Nephron progenitor cell (in vitro differentiated cells): ENCODE measurements around the gene ABHD11.
A peak's percentile ranks its signal among the peaks of the same experiment; 100 is the strongest.
"Not testable (repeated sequence)": the region's sequence is repeated elsewhere in the genome, so short reads cannot be mapped to it uniquely, and the experiment has no call there.

Source experiments
- DNase-seq: peaks from one replicate; pipeline ENCODE4 v3.0.0; 2021
- H3K27ac Mint-ChIP-seq: 2 replicates; pipeline ENCODE4 v1.8.0; 2021; ENCODE audit warnings: mild to moderate bottlenecking, moderate library complexity, mixed read lengths
- H3K27me3 Mint-ChIP-seq: 2 replicates; pipeline ENCODE4 v1.8.0; 2021; ENCODE audit warnings: mild to moderate bottlenecking, low read depth, mixed read lengths; ENCODE audit not compliant: poor library complexity
- H3K36me3 Mint-ChIP-seq: 2 replicates; pipeline ENCODE4 v1.8.0; 2021; ENCODE audit warnings: low read depth, mixed read lengths
- H3K4me1 Mint-ChIP-seq: 2 replicates; pipeline ENCODE4 v1.8.0; 2021; ENCODE audit warnings: mixed read lengths
- H3K4me3 Mint-ChIP-seq: 2 replicates; pipeline ENCODE4 v1.8.0; 2021; ENCODE audit warnings: mild to moderate bottlenecking, moderate library complexity, mixed read lengths
- H3K9me3 Mint-ChIP-seq: 2 replicates; pipeline ENCODE4 v1.8.0; 2021; ENCODE audit warnings: mild to moderate bottlenecking, moderate library complexity, mixed read lengths
- TF ChIP-seq, protein P1 (sequence below): fragments of 200-600 bp; sonication (generic); IDR thresholded peaks from 2 replicates; pipeline ENCODE4 v1.5.0; 2021; ENCODE audit warnings: antibody characterized with exemption

ABHD11 gene

DNA sequence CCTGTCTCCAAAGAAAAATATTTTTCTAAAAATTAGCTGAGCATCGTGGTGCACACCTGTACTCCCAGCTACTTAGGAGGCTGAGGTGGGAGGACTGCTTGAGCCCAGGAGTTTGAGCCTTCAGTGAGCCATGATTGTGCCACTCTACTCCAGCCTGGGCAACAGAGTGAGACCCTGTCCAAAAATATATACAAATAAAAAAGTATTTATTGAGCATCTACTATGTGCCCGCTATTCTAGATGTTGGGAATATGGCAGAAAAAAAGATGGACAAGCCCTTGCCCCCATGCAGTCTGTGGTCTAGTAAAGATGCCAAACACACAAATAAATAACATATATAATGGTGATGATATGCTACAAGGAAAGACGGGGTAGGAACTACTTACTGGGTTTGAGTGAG is 14.8 kb downstream of the ABHD11 start:
- Mint-ChIP-seq H3K9me3 (no peaks in the 10 kb centered on the region), H3K36me3 (no peaks in the 10 kb centered on the region), H3K27me3 (peaks cover 19% of the 10 kb centered on the region), H3K4me1 (peaks cover 23% of the 10 kb centered on the region), H3K27ac (no peak overlapping the region), H3K4me3 (no peak overlapping the region)
- TF ChIP-seq, protein P1, sequence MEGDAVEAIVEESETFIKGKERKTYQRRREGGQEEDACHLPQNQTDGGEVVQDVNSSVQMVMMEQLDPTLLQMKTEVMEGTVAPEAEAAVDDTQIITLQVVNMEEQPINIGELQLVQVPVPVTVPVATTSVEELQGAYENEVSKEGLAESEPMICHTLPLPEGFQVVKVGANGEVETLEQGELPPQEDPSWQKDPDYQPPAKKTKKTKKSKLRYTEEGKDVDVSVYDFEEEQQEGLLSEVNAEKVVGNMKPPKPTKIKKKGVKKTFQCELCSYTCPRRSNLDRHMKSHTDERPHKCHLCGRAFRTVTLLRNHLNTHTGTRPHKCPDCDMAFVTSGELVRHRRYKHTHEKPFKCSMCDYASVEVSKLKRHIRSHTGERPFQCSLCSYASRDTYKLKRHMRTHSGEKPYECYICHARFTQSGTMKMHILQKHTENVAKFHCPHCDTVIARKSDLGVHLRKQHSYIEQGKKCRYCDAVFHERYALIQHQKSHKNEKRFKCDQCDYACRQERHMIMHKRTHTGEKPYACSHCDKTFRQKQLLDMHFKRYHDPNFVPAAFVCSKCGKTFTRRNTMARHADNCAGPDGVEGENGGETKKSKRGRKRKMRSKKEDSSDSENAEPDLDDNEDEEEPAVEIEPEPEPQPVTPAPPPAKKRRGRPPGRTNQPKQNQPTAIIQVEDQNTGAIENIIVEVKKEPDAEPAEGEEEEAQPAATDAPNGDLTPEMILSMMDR, result no peak
- DNase-seq, result no peak

DNA sequence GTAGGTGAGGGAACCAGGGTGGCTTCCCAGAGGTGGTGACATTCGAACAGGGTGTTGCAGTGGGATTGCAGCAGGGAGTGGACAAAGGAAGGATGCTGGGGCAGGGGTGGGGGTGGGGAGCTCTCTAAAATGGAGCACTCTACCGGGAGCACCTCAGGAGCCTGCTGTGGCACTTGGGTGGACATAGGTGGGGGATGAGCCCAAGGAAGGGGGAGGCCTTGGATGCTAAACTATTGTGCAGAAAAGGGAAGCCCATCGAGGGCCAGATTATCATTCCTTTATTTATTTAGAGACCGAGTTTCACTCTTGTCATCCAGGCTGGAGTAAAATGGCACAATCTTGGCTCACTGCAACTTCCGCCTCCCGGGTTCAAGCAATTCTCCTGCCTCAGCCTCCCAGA is 15.8 kb downstream of the ABHD11 start:
- TF ChIP-seq, protein P1, result no peak
- H3K36me3 Mint-ChIP-seq, result no peaks in the 10 kb centered on the region
- no peak overlapping the region for H3K4me3 Mint-ChIP-seq
- H3K4me1 Mint-ChIP-seq, result peaks cover 18% of the 10 kb centered on the region
- peaks cover 24% of the 10 kb centered on the region for H3K27me3 Mint-ChIP-seq
- no peaks in the 10 kb centered on the region for H3K9me3 Mint-ChIP-seq
- no peak overlapping the region for H3K27ac Mint-ChIP-seq
- no peak for DNase-seq

- H3K4me1 Mint-ChIP-seq, result peaks cover 21% of the 10 kb centered on the region
- not testable (repeated sequence) for H3K9me3 Mint-ChIP-seq, H3K27ac Mint-ChIP-seq, H3K36me3 Mint-ChIP-seq, DNase-seq, H3K4me3 Mint-ChIP-seq
- peaks cover 26% of the 10 kb centered on the region for H3K27me3 Mint-ChIP-seq
Measured at GRCh38 chr7:73722182-73722581, 16.4 kb downstream of the ABHD11 start.

GRCh38 chr7:73721377-73721817 is 17.2 kb downstream of the ABHD11 start:
- Mint-ChIP-seq H3K27me3 (peaks cover 26% of the 10 kb centered on the region), H3K36me3 (no peaks in the 10 kb centered on the region), H3K4me1 (peaks cover 27% of the 10 kb centered on the region), H3K4me3 (peak overlapping the region; percentile 69), H3K27ac (no peak overlapping the region), H3K9me3 (no peaks in the 10 kb centered on the region)
- DNase-seq, result no peak
- TF ChIP-seq, protein P1, result no peak

DNA sequence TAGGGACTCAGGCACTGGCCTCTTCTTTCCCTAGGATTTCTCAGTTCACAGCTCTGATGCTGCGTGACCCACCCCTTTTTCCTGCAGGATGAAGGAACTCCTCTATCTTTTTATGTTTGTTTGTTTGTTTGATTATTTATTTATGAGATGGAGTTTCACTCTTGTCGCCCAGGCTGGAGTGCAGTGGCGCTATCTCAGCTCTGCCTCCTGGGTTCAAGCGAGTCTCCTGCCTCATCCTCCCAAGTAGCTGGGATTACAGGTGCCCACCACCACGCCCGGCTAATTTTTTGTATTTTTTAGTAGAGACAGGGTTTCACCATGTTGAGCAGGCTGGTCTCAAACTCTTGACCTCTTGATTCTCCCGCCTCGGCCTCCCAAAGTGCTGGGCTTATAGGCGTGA is 18.2 kb downstream of the ABHD11 start:
- not testable (repeated sequence) for H3K27ac Mint-ChIP-seq
- Mint-ChIP-seq H3K4me1 (peaks cover 36% of the 10 kb centered on the region), H3K27me3 (peaks cover 26% of the 10 kb centered on the region)

GRCh38 chr7:73719806-73720169 is 18.8 kb downstream of the ABHD11 start:
- Mint-ChIP-seq H3K4me3 (peak overlapping the region; percentile 81), H3K4me1 (peaks cover 38% of the 10 kb centered on the region), H3K27me3 (peaks cover 26% of the 10 kb centered on the region), H3K36me3 (no peaks in the 10 kb centered on the region), H3K9me3 (no peaks in the 10 kb centered on the region), H3K27ac (no peak overlapping the region)
- TF ChIP-seq, protein P1, result no peak
- DNase-seq, result no peak

More for the DNA sequence above, 18.2 kb downstream of the ABHD11 start:
- H3K36me3 Mint-ChIP-seq, H3K9me3 Mint-ChIP-seq, DNase-seq: not testable (repeated sequence)
- H3K4me3 Mint-ChIP-seq, result peak overlapping the region; percentile 81

- peak within 1 kb of the TSS; percentile 81 for H3K4me3 Mint-ChIP-seq
- H3K4me1 Mint-ChIP-seq, result peaks cover 38% of the 10 kb centered on the region
- H3K27me3 Mint-ChIP-seq, result peaks cover 26% of the 10 kb centered on the region
- TF ChIP-seq, protein P1, result no peak
- H3K9me3 Mint-ChIP-seq, result no peaks in the 10 kb centered on the region
- H3K36me3 Mint-ChIP-seq, result no peaks in the 10 kb centered on the region
- H3K27ac Mint-ChIP-seq, result no peak within 1 kb of the TSS
- DNase-seq, result peak; percentile 80
Measured at GRCh38 chr7:73718905-73719805, 19.4 kb downstream of the ABHD11 start, which contains the start of gene STX1A. Gene STX1A (minus strand): TSS chr7:73719669. CDS start chr7:73719631, 38 bp downstream.
